Measurements from ENCODE around the gene GLYATL2.

GLYATL2 gene

DNA sequence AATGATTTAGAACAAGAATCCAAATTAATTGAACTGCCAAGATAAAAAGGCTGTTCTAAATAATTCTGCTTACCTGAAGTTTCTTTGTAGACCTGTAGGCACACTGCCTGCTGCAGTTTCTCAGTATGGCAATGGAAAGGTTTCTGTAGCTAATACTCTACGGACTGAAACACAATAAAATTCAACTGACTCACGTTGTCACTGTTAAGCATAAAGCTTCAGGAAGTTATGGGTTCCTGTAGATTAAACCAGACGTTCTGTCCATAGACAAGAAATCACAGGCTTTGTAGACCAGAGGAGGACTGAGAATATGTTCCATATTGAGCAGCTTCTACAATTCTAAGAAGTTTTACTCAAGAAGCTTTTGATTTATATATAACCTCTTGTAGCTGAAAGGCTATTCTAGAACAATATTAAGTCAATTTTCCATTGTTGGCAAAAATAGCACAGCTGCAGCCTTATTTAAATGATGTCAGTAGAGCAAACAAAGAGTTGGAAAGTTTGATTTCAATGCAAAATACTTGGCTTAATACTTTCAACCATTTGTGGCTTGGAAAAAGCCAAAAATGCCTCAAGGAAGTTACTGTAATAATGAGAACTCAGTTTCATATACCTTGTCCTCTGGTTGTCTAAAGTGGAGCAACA, at the start of gene GLYATL2:
Gene GLYATL2 (minus strand): TSS at position 344 of the 645 bp plus-strand sequence. CDS start 5,092 bp downstream, outside the sequence.
- DNase-seq (ENCODE audit: low read depth, low spot score): no peak

DNA sequence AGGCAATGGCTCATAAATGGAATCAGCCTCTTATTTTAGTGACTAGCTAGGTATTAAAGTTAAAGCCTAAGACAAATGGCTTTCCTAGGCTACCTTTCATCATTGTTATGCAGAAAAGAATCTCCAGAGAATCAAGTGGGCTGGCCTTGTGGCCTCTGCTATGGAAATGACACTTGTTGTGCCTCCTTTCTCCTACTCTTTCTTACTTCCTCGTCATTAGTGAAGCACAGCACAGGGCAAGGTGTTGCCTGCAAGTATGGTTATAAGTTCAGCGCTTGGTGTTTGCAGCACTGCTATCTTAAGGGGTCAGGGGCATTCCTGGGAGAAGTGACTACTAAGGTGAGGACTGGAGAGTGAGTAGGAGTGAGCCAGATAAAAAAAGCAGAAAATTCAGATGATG, 49.4 kb upstream of the GLYATL2 start:
- DNase-seq (ENCODE audit: low read depth, low spot score): no peak

- no peak for DNase-seq (ENCODE audit: low read depth, low spot score)
Observed at GRCh38 chr11:58888579-58888978, 44.1 kb upstream of the GLYATL2 start.

GRCh38 chr11:58887452-58887851, 42.9 kb upstream of the GLYATL2 start:
- no peak for DNase-seq (ENCODE audit: low read depth, low spot score)

DNA sequence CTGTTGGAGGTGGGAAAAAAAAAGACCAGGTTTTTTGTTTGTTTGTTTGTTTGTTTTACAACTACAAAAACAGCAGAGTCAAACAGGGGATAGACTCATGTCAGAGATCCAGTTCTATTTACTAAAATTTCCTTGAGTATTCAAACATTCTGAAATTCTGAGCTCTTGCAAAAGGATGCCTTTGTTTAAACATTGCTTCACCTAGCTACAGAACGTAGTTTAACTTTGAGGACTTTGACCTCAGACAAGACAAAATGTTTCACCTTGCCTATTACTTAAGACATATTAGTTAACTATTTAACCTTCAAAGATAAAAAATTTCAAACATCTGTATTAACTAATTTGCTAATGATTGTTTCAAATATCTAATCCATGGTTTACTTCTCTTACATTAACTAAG, 36.1 kb upstream of the GLYATL2 start:
- DNase-seq (ENCODE audit: low read depth, low spot score): no peak

GRCh38 chr11:58880166-58880565, 35.7 kb upstream of the GLYATL2 start:
- no peak for DNase-seq (ENCODE audit: low read depth, low spot score)

GRCh38 chr11:58867556-58867955, 23.1 kb upstream of the GLYATL2 start:
- no peak for DNase-seq (ENCODE audit: low read depth, low spot score)

- DNase-seq (ENCODE audit: low read depth, low spot score): no peak
Observed at GRCh38 chr11:58866788-58867187, 22.3 kb upstream of the GLYATL2 start.

DNA sequence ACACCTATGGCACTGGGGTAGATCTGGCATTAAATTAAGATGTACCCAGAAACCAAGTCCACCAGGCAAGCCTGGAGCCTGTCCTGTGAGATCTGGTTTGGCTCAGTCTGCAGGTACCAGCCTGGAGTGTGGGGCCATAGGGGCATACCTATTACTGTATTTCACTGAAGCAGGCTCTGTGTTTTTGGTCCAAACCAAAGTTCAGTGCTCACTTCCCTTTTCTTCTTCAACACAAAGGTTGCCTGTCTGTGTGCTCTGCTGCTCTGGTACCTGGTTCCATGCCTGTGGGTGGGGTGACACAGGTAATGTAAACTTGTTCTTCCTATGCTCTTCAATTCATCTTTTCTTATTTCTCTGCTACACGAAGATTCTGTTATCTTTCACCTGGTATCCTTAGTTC, 19.8 kb upstream of the GLYATL2 start:
- DNase-seq (ENCODE audit: low read depth, low spot score): no peak

DNA sequence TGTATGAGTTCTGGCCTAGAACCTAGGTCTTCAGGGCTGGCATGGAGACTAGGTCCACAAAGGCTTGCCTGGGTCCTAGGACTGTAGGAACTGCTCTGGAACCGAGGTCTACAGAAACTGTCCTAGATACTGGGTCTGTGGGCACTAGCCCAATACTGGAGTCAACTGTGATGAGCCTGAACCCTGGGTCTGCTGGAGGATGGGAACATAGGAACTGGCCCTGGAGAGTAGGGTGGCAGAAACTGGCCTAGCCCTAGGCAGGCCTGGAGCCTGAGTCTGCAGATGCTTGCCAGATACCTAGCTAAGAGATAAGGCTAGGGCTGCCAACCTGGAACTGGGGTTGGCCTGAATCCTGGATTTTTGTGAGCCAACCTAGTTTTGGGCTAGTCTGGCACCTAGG, 19.2 kb upstream of the GLYATL2 start:
- no peak for DNase-seq (ENCODE audit: low read depth, low spot score)

- no peak for DNase-seq (ENCODE audit: low read depth, low spot score)
Observed at GRCh38 chr11:58861533-58861932, 17.0 kb upstream of the GLYATL2 start.

DNA sequence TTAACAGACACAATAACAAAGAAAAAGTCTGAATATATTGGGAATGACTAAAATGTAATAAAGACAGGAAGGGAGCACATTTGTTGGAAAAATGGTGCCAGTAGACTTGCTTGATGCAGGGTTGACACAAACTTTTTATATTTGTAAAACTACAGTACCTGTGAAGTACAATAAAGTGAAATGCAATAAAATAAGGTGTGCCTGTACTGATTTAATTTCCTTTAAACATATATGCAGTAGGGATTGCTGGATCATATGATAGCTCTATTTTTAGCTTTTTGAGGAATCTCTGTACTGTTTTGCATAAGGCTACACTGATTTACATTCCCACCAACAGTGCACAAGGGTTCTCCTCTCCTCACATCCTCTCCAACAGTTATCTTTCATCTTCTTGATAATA, 12.3 kb upstream of the GLYATL2 start:
- no peak for DNase-seq (ENCODE audit: low read depth, low spot score)

DNA sequence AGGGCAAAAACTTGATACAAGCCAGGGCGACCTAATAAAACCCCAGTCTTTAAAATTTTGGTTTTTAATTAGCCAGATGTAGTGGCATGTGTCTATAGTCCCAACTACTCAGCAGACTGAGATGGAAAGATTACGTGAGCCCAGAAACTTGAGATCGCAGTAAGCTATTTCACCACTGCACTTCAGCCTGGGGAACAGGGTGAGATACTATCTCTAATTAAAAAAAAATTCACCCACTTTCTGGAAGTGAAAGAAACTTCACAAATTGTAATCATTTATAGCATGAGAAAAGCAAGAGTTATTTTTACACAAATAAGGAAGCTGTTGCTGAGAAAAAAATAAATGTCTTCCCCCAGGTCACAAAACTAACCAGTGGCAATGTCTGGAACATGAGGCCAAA, 882 bp upstream of the GLYATL2 start:
- DNase-seq (ENCODE audit: low read depth, low spot score): no peak

DNA sequence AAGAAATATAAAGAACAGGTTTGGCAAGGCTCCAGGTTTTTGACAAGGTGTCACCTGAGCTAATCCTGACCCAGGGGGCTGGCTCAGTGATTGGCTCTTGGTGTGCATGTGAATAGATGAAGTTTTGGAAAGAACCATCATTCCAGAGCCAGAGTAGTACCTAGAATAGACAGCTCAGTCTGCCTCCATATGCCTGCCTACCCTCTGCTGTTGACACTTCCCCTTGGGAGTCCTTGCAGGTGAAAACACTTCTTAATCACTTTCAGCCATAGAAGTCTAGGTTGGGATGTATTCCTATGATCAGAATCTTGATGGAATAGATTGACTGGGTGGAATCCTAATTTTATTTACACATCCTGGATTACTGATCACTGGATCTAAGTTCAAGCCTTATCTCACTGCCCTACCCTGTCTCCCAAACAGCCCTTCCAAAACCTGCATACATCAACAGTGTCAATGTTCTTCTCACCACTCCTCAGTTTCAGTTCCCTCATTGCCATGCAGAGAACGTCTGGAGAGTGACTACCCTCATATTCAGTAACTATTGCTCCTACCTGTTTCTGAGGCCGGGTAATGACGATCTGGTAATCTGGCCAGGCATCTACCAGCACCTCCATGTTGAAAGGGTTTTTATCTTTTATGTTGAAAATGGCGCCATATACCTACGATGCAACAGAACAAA, 6.7 kb downstream of the GLYATL2 start:
- no peak for DNase-seq (ENCODE audit: low read depth, low spot score)

- DNase-seq (ENCODE audit: low read depth, low spot score): no peak
Observed at GRCh38 chr11:58832056-58832645, 12.4 kb downstream of the GLYATL2 start.

GRCh38 chr11:58830673-58831301, 13.7 kb downstream of the GLYATL2 start:
- DNase-seq (ENCODE audit: low read depth, low spot score): no peak

DNA sequence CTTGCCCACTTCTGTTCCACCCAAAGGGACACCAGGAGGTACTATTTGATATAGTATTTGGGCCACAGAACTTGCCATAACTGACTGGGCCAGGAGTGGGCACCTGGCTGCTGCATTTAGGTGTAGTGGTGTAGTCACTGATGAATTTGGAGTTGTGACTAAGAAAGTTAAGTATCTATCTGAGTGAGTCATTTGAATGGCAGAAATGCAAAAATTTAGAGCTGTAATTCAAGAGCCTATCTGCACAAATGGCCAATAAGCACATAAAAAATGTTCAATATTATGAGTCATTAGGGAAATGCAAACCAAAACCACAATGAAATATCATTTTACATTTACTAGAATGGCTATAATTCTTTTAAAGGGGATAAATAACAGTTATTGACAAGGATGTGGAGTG, 14.7 kb downstream of the GLYATL2 start:
- peak; percentile 29 for DNase-seq (ENCODE audit: low read depth, low spot score)

GRCh38 chr11:58813693-58814092, 30.8 kb downstream of the GLYATL2 start:
- no peak for DNase-seq (ENCODE audit: low read depth, low spot score)

DNA sequence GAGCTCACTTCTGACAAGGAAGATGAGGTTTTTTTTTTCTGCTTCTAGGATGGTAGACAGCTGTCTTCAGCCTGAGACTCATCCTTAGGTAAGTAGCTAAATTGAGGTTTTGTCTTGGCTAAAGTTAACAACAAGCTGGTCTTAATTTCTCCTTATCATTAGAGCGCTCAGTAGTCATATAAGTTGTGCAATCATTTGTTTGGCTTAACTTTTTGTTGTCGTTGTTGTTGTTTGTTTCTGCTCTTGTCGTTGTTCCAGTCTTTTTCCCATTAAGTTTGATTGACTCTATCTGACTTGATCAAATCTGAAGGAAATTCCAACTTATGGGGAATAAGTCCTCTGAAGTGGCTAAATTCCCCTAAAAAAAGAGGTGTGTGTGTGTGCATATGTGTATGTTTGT, 33.0 kb downstream of the GLYATL2 start:
- no peak for DNase-seq (ENCODE audit: low read depth, low spot score)

GRCh38 chr11:58807343-58807742, 37.2 kb downstream of the GLYATL2 start:
- DNase-seq (ENCODE audit: low read depth, low spot score): no peak

GRCh38 chr11:58805065-58805464, 39.4 kb downstream of the GLYATL2 start:
- peak; percentile 5 for DNase-seq (ENCODE audit: low read depth, low spot score)

DNA sequence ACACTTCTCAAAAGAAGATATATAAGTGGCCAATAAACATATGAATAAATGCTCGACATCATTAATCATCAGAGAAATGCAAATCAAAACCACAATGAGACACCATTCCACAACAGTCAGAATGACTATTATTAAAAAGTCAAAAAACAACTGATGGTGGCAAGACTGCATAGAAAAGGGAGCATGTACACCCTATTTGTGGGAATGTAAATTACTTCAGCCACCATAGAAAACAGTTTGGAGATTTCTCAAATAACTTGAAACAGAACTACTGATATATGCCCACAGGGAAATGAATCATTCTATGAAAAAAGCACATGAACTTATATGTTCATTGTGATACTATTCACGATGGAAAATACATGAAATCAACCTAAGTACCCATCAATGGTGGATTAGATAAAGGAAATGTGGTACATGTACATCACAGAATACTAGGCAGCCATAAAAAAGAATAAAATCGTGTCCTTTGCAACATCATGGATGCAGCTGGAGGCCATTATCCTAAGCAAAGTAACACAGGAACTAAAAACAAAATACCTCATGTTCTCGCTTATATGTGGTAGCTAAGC, 42.4 kb downstream of the GLYATL2 start:
- no peak for DNase-seq (ENCODE audit: low read depth, low spot score)

All from astrocyte of the hippocampus (primary cell).